ENCODE measurements around the gene ESPN. TPM values are rescaled to one million over a fixed set of nuclear protein-coding genes. Genes with fewer than 3 reads are reported as not detected.

The ESPN gene
- total and polyA plus RNA-seq, 10 donors = 0.26 to 6.0 (median 0.54) TPM; not detected in 1

DNA sequence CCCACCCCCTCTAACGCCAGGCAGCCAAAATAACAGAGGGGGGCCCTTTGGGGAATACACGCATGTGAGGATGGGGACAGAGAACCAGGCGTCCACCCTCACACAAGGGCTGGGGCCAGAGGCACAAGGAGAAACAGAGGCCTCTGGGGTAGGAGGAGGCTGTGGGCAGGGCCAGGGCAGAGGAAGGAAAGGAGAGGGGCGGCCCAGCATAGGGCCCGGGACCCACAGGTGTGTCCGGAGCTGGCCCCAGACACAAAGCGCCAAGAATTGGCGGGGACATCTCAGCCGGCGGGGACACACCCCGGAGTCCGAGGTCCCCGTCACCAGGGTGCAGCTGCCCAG, 60.2 kb downstream of the ESPN start:
- peak overlapping the region; percentile 20 to 68 (median 40) for H3K4me3 ChIP-seq
- peaks cover 2 to 65% (median 37%) of the 10 kb centered on the region in 6 donors for H3K4me1 ChIP-seq
- peaks cover 0 to 41% (median 19%) of the 10 kb centered on the region in 7 donors for H3K27me3 ChIP-seq (replicated peaks in 1 of 7)
- WGBS, 5 donors = 12 to 27% (median 16%) methylated on average over 9 to 13 of the region's 13 CpGs
- H3K36me3 ChIP-seq = no peaks in the 10 kb centered on the region
- no peak for DNase-seq
- intact Hi-C loops (cut with DNase I; ENCODE audit: low total_unique reads) = loop anchor here (5.0 kb wide), 2 partner anchors 63 to 163 kb away; no protein-coding TSS in a partner anchor
- no peaks in the 10 kb centered on the region for H3K9me3 ChIP-seq
- no peak for TF ChIP-seq POLR2A (IDR thresholded peaks at IDR 0.05)
- TF ChIP-seq POLR2AphosphoS5 (IDR thresholded peaks at IDR 0.05) = peak in 1 of 3 donors; percentile 43
- TF ChIP-seq, protein P1, sequence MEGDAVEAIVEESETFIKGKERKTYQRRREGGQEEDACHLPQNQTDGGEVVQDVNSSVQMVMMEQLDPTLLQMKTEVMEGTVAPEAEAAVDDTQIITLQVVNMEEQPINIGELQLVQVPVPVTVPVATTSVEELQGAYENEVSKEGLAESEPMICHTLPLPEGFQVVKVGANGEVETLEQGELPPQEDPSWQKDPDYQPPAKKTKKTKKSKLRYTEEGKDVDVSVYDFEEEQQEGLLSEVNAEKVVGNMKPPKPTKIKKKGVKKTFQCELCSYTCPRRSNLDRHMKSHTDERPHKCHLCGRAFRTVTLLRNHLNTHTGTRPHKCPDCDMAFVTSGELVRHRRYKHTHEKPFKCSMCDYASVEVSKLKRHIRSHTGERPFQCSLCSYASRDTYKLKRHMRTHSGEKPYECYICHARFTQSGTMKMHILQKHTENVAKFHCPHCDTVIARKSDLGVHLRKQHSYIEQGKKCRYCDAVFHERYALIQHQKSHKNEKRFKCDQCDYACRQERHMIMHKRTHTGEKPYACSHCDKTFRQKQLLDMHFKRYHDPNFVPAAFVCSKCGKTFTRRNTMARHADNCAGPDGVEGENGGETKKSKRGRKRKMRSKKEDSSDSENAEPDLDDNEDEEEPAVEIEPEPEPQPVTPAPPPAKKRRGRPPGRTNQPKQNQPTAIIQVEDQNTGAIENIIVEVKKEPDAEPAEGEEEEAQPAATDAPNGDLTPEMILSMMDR (IDR thresholded peaks at IDR 0.05 in 8 of 11, conservative IDR thresholded peaks at IDR 0.05 in 3 of 11) = no peak
- H3K27ac ChIP-seq = peak overlapping the region in 6 of 8 donors; percentile 55 to 86 (median 81)

DNA sequence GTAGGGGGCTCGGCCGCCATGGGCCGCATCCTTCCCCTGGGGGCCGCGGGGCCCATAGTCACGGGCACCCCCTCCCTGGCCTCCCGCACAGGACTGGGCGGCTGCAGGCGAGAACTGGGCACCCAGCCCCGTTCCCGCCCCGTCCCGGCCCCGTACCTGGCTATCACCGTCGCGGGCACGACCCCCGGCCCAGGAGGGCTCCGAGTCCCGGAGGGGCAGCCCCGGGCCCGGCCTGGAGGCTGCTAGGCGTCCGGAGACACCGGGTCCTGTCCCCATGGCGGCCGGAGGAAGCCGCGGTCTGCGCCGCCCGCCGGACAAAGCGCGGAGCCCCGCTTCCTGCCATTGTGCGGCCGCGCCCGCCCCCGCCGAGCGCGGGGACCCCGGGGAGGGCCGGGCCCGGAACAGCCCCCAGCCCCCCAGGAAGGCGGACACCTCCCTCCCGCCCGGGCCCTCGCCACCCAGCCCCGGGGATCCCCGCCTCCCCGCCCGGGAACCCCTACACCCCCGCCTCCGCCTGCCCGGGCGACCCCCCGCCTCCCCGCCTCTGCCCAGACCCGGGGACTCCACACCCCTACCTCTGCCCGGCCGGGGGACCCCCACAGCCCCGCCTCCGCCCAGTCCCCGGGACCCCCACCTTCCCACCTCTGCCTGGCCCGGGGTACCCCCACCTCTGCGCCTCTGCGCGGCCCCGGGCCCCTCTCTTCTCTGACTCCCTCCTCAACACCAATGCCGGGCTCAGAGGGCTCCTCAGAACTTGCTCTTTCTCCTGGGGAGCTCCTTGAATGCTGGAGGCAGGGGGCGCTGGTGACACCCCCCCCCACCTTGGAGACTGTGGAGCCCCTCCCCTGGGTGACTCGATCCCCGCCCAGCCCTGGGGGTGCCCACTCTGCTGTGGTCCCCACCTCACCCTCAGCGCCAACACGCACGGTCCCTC, 60.9 kb downstream of the ESPN start:
- DNase-seq = no peak
- WGBS, 5 donors = 2 to 5% (median 4%) methylated on average over 24 to 80 of the region's 80 CpGs
- peak overlapping the region; percentile 20 to 68 (median 40) for H3K4me3 ChIP-seq
- H3K4me1 ChIP-seq = peaks cover 6 to 71% (median 43%) of the 10 kb centered on the region in 6 donors
- H3K36me3 ChIP-seq = no peaks in the 10 kb centered on the region
- TF ChIP-seq POLR2A (IDR thresholded peaks at IDR 0.05) (no peak), POLR2AphosphoS5 (IDR thresholded peaks at IDR 0.05) (peak in 2 of 3 donors; percentile 27 to 29)
- TF ChIP-seq, protein P1 (IDR thresholded peaks at IDR 0.05 in 8 of 11, conservative IDR thresholded peaks at IDR 0.05 in 3 of 11) = peak in 1 of 11 experiments; percentile 6
- H3K27me3 ChIP-seq (replicated peaks in 1 of 7) = peaks cover 0 to 47% (median 19%) of the 10 kb centered on the region in 7 donors
- H3K9me3 ChIP-seq = no peaks in the 10 kb centered on the region
- intact Hi-C loops (cut with DNase I; ENCODE audit: low total_unique reads) = loop anchor here (5.0 kb wide), 2 partner anchors 62 to 162 kb away; no protein-coding TSS in a partner anchor
- H3K27ac ChIP-seq = peak overlapping the region in 6 of 8 donors; percentile 55 to 86 (median 81)

DNA sequence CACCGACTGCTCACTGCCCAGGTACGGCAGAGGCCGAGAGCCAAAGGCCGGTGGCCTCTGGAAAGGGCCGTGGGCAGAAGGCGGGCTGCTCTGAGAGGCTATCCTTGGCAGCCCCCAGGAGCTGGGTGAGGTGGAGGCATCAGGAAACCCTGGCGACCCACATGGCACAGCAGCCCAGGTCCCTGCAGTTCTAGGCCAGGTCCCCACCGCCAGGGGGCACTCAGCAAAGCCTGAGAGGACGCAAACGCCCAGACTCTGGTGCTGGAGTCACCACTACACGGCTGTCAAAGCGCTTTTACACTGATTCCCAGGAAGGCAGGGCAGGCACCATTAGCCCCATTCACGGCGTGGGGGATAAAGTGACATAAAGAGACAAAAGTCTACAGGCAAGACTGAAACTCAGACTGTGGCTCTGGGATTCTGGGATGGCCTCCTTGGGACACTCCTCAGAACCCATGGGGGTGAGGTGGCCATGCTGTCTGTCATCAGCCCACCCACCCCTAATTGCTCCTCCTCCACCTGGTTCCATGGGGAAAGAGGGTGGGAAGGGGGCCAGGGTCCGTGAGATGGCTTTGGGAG, 61.9 kb downstream of the ESPN start:
- peak overlapping the region in 7 of 8 donors; percentile 15 to 86 (median 83) for H3K27ac ChIP-seq
- DNase-seq = peak; percentile 94
- H3K9me3 ChIP-seq = no peaks in the 10 kb centered on the region
- intact Hi-C loops (cut with DNase I; ENCODE audit: low total_unique reads) = loop anchor here (5.0 kb wide), 2 partner anchors 61 to 161 kb away; no protein-coding TSS in a partner anchor
- 3 to 4% (median 3%) methylated on average over 12 to 15 of the region's 15 CpGs for WGBS, 5 donors
- H3K4me3 ChIP-seq = peak overlapping the region in 3 of 8 donors; percentile 46 to 68 (median 55)
- H3K36me3 ChIP-seq = no peaks in the 10 kb centered on the region
- H3K27me3 ChIP-seq (replicated peaks in 1 of 7) = peaks cover 0 to 58% (median 19%) of the 10 kb centered on the region in 7 donors
- peaks cover 6 to 82% (median 53%) of the 10 kb centered on the region in 6 donors for H3K4me1 ChIP-seq
- TF ChIP-seq, protein P1 (IDR thresholded peaks at IDR 0.05 in 8 of 11, conservative IDR thresholded peaks at IDR 0.05 in 3 of 11) = peak; percentile 78 to 97 (median 91)
- TF ChIP-seq POLR2A (IDR thresholded peaks at IDR 0.05) = no peak
- TF ChIP-seq POLR2AphosphoS5 (IDR thresholded peaks at IDR 0.05) = peak; percentile 54 to 69 (median 63)

Data from spleen (tissue), 11 donors.